HG02870 (cell line): ENCODE results near the gene CD81.

Experiments used
- ATAC-seq: cut with Tn5 transposase; IDR thresholded peaks from one replicate; pipeline ENCODE4 v1.9.1; 2021; ENCODE audit warnings: mild to moderate bottlenecking, moderate library complexity; ENCODE audit not compliant: unreplicated experiment

Gene CD81

GRCh38 chr11:2417856-2418692 is 41.0 kb downstream of the CD81 start:
- ATAC-seq = no peak

- no peak for ATAC-seq
Observed at GRCh38 chr11:2418693-2419360, 41.7 kb downstream of the CD81 start.

- ATAC-seq = no peak
Observed at GRCh38 chr11:2419638-2420501, 42.8 kb downstream of the CD81 start.

GRCh38 chr11:2420502-2421225 is 43.6 kb downstream of the CD81 start:
- no peak for ATAC-seq

- no peak for ATAC-seq
Observed at GRCh38 chr11:2421226-2421994, 44.3 kb downstream of the CD81 start.

- no peak for ATAC-seq
Observed at GRCh38 chr11:2421996-2422395, 44.9 kb downstream of the CD81 start.

GRCh38 chr11:2422461-2423156 is 45.5 kb downstream of the CD81 start:
- no peak for ATAC-seq

GRCh38 chr11:2423157-2424025 is 46.3 kb downstream of the CD81 start:
- no peak for ATAC-seq

- no peak for ATAC-seq
Observed at GRCh38 chr11:2424811-2425495, 47.8 kb downstream of the CD81 start.

GRCh38 chr11:2425506-2425905 is 48.4 kb downstream of the CD81 start:
- ATAC-seq = no peak

- no peak for ATAC-seq
Observed at GRCh38 chr11:2426221-2426620, 49.1 kb downstream of the CD81 start.

- ATAC-seq = no peak
Observed at GRCh38 chr11:2426826-2427521, 49.9 kb downstream of the CD81 start.

GRCh38 chr11:2427721-2428321 is 50.7 kb downstream of the CD81 start:
- ATAC-seq = no peak

- ATAC-seq = no peak
Observed at GRCh38 chr11:2428322-2428795, 51.2 kb downstream of the CD81 start.

- no peak for ATAC-seq
Observed at GRCh38 chr11:2431395-2431794, 54.3 kb downstream of the CD81 start.

GRCh38 chr11:2432171-2432621 is 55.1 kb downstream of the CD81 start:
- no peak for ATAC-seq

- ATAC-seq = no peak
Observed at GRCh38 chr11:2432628-2433071, 55.5 kb downstream of the CD81 start.
